Measurements from ENCODE around the gene SHANK3. TPM values are rescaled to one million over a fixed set of nuclear protein-coding genes. Genes with fewer than 3 reads are reported as not detected.

The SHANK3 gene
- total and polyA plus RNA-seq, 2 of the 8 experiments (the other 6 are each of a cell fraction or from before 2014, with no cell fraction given), result 1.5 to 6.0 TPM

GRCh38 chr22:50688448-50688847 lies 15.8 kb downstream of the SHANK3 start:
- no peak overlapping the region for H4K91ac ChIP-seq (replicated peaks; ENCODE audit: insufficient read length, low read length)
- no peak overlapping the region for H3K18ac ChIP-seq (ENCODE audit: extremely low read depth, low read length)
- no peaks in the 10 kb centered on the region for H3K9me3 ChIP-seq (ENCODE audit: insufficient read depth in 2 of 2, low read depth in 1 of 2, low read length in 1 of 2)
- H3K4me2 ChIP-seq (ENCODE audit: insufficient read depth in 1 of 2, low read depth in 2 of 2, low read length in 2 of 2), result no peak overlapping the region
- no peak overlapping the region for H3K4me3 ChIP-seq (ENCODE audit: extremely low read depth in 1 of 4, insufficient read depth in 2 of 4, low read depth in 3 of 4, low read length in 4 of 4)
- H4K5ac ChIP-seq (ENCODE audit: insufficient read length, low read depth, low read length), result no peak overlapping the region
- no peak overlapping the region for H3K14ac ChIP-seq (ENCODE audit: insufficient read length)
- H3K79me2 ChIP-seq (ENCODE audit: control insufficient read depth in 1 of 2, insufficient read depth in 2 of 2, low read length in 2 of 2), result no peaks in the 10 kb centered on the region
- CTCF ChIA-PET (ENCODE audit: partially characterized antibody), result interaction anchor here (0.9 to 1.5 kb wide), 3 partner anchors 11 to 61 kb away, joined by 3 read pairs; partner anchors contain the start of gene ARSA
- no peak overlapping the region for H3K27ac ChIP-seq (ENCODE audit: low read depth, low read length)
- H2BK12ac ChIP-seq (ENCODE audit: low read depth, low read length), result no peak overlapping the region
- POLR2A ChIA-PET (ENCODE audit: partially characterized antibody), result no interaction called here
- H3K36me3 ChIP-seq (ENCODE audit: control insufficient read depth in 2 of 4, insufficient read depth in 4 of 4, low read length in 3 of 4), result no peaks in the 10 kb centered on the region
- no peak overlapping the region for H2BK120ac ChIP-seq (replicated peaks; ENCODE audit: low read depth, low read length)
- H3K79me1 ChIP-seq (ENCODE audit: low read depth, low read length), result no peaks in the 10 kb centered on the region
- no peak overlapping the region for H4K8ac ChIP-seq (ENCODE audit: extremely low read depth, insufficient read depth, low read length)
- DNase-seq (ENCODE audit: low read depth in 1 of 2, low spot score in 2 of 2) (peak in 1 of 2 experiments; percentile 26), FAIRE-seq (no peak)
- H3K23ac ChIP-seq (ENCODE audit: insufficient read length), result no peak overlapping the region
- no peak overlapping the region for H3K9ac ChIP-seq (replicated peaks in 1 of 4; ENCODE audit: extremely low read depth in 1 of 4, low read depth in 3 of 4, low read length in 3 of 4)
- H3K23me2 ChIP-seq (ENCODE audit: low read depth, low read length), result no peaks in the 10 kb centered on the region
- H2AK5ac ChIP-seq (ENCODE audit: low read depth, low read length), result no peak overlapping the region
- H3K4me1 ChIP-seq (replicated peaks in 1 of 4; ENCODE audit: control insufficient read depth in 3 of 4, insufficient read depth in 4 of 4, low read length in 3 of 4), result no peaks in the 10 kb centered on the region
- no peak overlapping the region for H3K4ac ChIP-seq (replicated peaks; ENCODE audit: insufficient read length, low read depth, low read length)
- no peak overlapping the region for H2BK5ac ChIP-seq (ENCODE audit: low read depth, low read length)
- no peak overlapping the region for H3K56ac ChIP-seq (replicated peaks; ENCODE audit: insufficient read length, low read depth, low read length)
- no peak overlapping the region for H2AFZ ChIP-seq (ENCODE audit: low read length)
- no peaks in the 10 kb centered on the region for H4K20me1 ChIP-seq (replicated peaks in 1 of 2; ENCODE audit: control insufficient read depth in 1 of 2, insufficient read depth in 2 of 2, low read length in 2 of 2)
- no peak overlapping the region for H2BK15ac ChIP-seq (ENCODE audit: low read length)
- 83% methylated on average over 5 of the region's 5 CpGs; no CpG with 5 or more reads in 1 of the 2 experiments for WGBS, 2 experiments (ENCODE audit: extremely low coverage in 1 of 2, insufficient coverage in 1 of 2, insufficient read length in 1 of 2, insufficient replicate concordance in 2 of 2, low coverage in 1 of 2, low lambda C conversion rate in 2 of 2, missing lambda C conversion rate in 1 of 2)
- H3K27me3 ChIP-seq (replicated peaks in 1 of 4; ENCODE audit: control insufficient read depth in 3 of 4, extremely low read depth in 1 of 4, insufficient read depth in 3 of 4, low read length in 3 of 4), result no peaks in the 10 kb centered on the region; a peak in 1 of 7 replicates
- H2BK20ac ChIP-seq (ENCODE audit: low read length), result no peak overlapping the region
- TF ChIP-seq TCF12 (IDR thresholded peaks at IDR 0.05; ENCODE audit: low read depth, low read length), result no peak
- no peak for TF ChIP-seq SIX5 (IDR thresholded peaks at IDR 0.05; ENCODE audit: low read depth, low read length)
- no peak for TF ChIP-seq ATF2 (IDR thresholded peaks at IDR 0.05; ENCODE audit: low read length)
- TF ChIP-seq BCL11A (IDR thresholded peaks at IDR 0.05; ENCODE audit: low read depth in 2 of 2, low read length in 2 of 2), result no peak
- TF ChIP-seq SUZ12 (IDR thresholded peaks at IDR 0.05; ENCODE audit: low read length), result no peak
- TF ChIP-seq KDM5A (IDR thresholded peaks at IDR 0.05; ENCODE audit: low read length), result no peak
- no peak for TF ChIP-seq SP1 (IDR thresholded peaks at IDR 0.05; ENCODE audit: low read depth, low read length)
- TF ChIP-seq SRF (IDR thresholded peaks at IDR 0.05; ENCODE audit: low read depth, low read length), result no peak
- no peak for TF ChIP-seq CBX5 (IDR thresholded peaks at IDR 0.05; ENCODE audit: low read depth, low read length)
- TF ChIP-seq E2F6 (IDR thresholded peaks at IDR 0.05), result no peak
- no peak for TF ChIP-seq POU5F1 (IDR thresholded peaks at IDR 0.05; ENCODE audit: low read depth, low read length)
- no peak for TF ChIP-seq GTF2F1 (IDR thresholded peaks at IDR 0.05; ENCODE audit: borderline replicate concordance, low read depth, low read length)
- TF ChIP-seq BACH1 (IDR thresholded peaks at IDR 0.05; ENCODE audit: low read length), result no peak
- TF ChIP-seq BRCA1 (IDR thresholded peaks at IDR 0.05; ENCODE audit: low read depth, low read length), result no peak
